Activated naive CD4-positive, alpha-beta T cell treated with anti-CD3 and anti-CD28 coated beads, Interleukin-2, amount 10 ng/mL, durations not matched to agents 7 days and 5 days (primary cell): ENCODE results near the gene LENG8.
"Not testable (repeated sequence)": the region's sequence is repeated elsewhere in the genome, so short reads cannot be mapped to it uniquely, and the experiment has no call there.

Source experiments
- CTCF ChIA-PET: fragments of 350-600 bp; sonication (Branson Sonifier 250); formaldehyde crosslinking; loops from one replicate; lab custom pipeline; 2021; ENCODE audit warnings: antibody characterized with exemption; lab: Charles Lee
- DNase-seq: peaks from one replicate; pipeline ENCODE4 v3.0.0-alpha.2; 2020
- H3K27ac Mint-ChIP-seq: one replicate; pipeline ENCODE4 v1.8.0; 2021; ENCODE audit warnings: mild to moderate bottlenecking, moderate library complexity, mixed read lengths
- H3K27me3 Mint-ChIP-seq: one replicate; pipeline ENCODE4 v1.8.0; 2021; ENCODE audit warnings: mild to moderate bottlenecking, mixed read lengths
- H3K36me3 Mint-ChIP-seq: one replicate; pipeline ENCODE4 v1.8.0; 2021; ENCODE audit warnings: mixed read lengths
- H3K4me1 Mint-ChIP-seq: one replicate; pipeline ENCODE4 v1.8.0; 2021; ENCODE audit warnings: mixed read lengths
- H3K4me3 Mint-ChIP-seq: one replicate; pipeline ENCODE4 v1.8.0; 2021; ENCODE audit warnings: mild to moderate bottlenecking, moderate library complexity, mixed read lengths
- H3K9me3 Mint-ChIP-seq: one replicate; pipeline ENCODE4 v1.8.0; 2021; ENCODE audit warnings: mixed read lengths

Gene LENG8

DNA sequence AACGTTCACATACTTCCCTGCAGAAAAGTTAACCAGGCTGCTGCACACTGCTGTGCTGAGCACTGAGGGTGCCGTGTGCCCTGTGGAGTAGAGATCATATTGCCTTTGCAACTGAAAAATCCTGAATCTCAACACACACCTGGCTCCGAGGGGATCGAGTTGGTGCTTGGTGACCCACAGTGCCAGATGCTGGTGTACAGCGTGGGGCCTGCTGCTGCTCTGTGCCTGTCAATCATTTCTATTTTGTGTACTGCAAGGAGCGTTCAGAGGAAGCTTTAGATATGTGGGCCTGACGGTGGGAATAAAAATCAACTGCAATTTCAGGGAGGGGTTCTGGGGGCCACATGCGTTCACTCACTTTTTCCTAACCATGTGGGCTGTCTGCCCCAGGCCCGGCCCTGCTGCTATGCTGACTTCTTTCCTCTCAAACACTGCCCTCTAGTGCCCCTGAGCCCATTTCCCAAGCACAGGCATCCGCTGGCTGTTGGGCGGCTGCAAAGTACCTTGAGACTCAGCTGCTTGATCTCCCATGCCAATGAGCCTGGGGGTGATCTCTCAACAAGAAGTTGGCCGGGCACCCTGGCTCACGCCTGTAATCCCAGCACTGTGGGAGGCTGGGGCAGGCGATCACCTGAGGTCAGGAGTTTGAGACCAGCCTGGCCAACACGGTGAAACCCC, 9.7 kb upstream of the LENG8 start:
- peak; percentile 52 for DNase-seq
- Mint-ChIP-seq H3K27ac (no peak overlapping the region), H3K36me3 (peaks cover 27% of the 10 kb centered on the region), H3K4me3 (no peak overlapping the region), H3K27me3 (no peaks in the 10 kb centered on the region), H3K9me3 (no peaks in the 10 kb centered on the region), H3K4me1 (peaks cover 13% of the 10 kb centered on the region)
- CTCF ChIA-PET: interaction anchor here (0.6 to 2.9 kb wide), 8 partner anchors 9 to 283 kb away, joined by 3 to 13 read pairs (median 7); partner anchors contain the start of gene LENG8

- Mint-ChIP-seq H3K9me3 (no peaks in the 10 kb centered on the region), H3K27ac (no peak overlapping the region), H3K4me3 (no peak overlapping the region), H3K27me3 (no peaks in the 10 kb centered on the region), H3K4me1 (peaks cover 5% of the 10 kb centered on the region), H3K36me3 (peaks cover 31% of the 10 kb centered on the region)
- CTCF ChIA-PET: interaction anchor here (1.1 to 2.8 kb wide), 4 partner anchors 8 to 233 kb away, joined by 3 to 13 read pairs (median 8); partner anchors contain the start of gene LENG8
- no peak for DNase-seq
Observed at GRCh38 chr19:54440641-54441040, 8.4 kb upstream of the LENG8 start.

- peaks cover 21% of the 10 kb centered on the region for H3K4me1 Mint-ChIP-seq
- H3K36me3 Mint-ChIP-seq: peaks cover 34% of the 10 kb centered on the region
- CTCF ChIA-PET: no interaction called here
- H3K4me3 Mint-ChIP-seq: no peak overlapping the region
- no peak for DNase-seq
- H3K9me3 Mint-ChIP-seq: no peaks in the 10 kb centered on the region
- no peaks in the 10 kb centered on the region for H3K27me3 Mint-ChIP-seq
- H3K27ac Mint-ChIP-seq: no peak overlapping the region
Observed at GRCh38 chr19:54444737-54445136, 4.3 kb upstream of the LENG8 start.

- peaks cover 44% of the 10 kb centered on the region for H3K36me3 Mint-ChIP-seq
Observed at GRCh38 chr19:54446349-54446748, 2.6 kb upstream of the LENG8 start.

GRCh38 chr19:54448040-54448773, 792 bp upstream of the LENG8 start:
- Mint-ChIP-seq H3K27me3 (no peaks in the 10 kb centered on the region), H3K4me1 (peaks cover 44% of the 10 kb centered on the region)

More at GRCh38 chr19:54446349-54446748, 2.6 kb upstream of the LENG8 start:
- H3K4me1 Mint-ChIP-seq: peaks cover 36% of the 10 kb centered on the region
- CTCF ChIA-PET, H3K4me3 Mint-ChIP-seq, H3K27ac Mint-ChIP-seq, H3K27me3 Mint-ChIP-seq, H3K9me3 Mint-ChIP-seq: not testable (repeated sequence)
- peak; percentile 19 for DNase-seq

DNA sequence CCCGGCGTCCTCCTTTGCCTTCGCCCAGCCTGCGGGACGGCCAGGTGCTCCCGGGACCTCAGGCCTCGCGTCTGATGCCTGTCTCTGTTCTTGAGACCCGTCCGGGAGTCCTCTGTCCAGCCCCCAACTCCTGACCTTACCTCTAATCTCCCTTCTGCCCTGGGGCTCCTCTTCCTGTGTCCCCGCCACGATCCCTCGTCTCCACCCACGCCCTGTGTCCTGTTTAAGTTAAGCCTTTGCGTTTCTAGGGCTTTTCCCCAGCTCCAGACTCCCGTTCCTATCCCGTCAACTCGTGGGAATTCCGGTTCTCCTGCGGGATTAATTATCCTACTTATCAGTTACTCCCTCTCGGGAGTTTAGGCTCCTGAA, 686 bp downstream of the LENG8 start:
- CTCF ChIA-PET: interaction anchor here (3.3 kb wide), 1 partner anchor 10 kb away, joined by 13 read pairs; no protein-coding TSS in a partner anchor
- no peaks in the 10 kb centered on the region for H3K27me3 Mint-ChIP-seq
- no peak for DNase-seq
- no peaks in the 10 kb centered on the region for H3K9me3 Mint-ChIP-seq
- peak overlapping the region; percentile 99 for H3K4me3 Mint-ChIP-seq
- H3K36me3 Mint-ChIP-seq: peaks cover 55% of the 10 kb centered on the region
- H3K27ac Mint-ChIP-seq: peak overlapping the region; percentile 96
- peaks cover 43% of the 10 kb centered on the region for H3K4me1 Mint-ChIP-seq

More at GRCh38 chr19:54448040-54448773, 792 bp upstream of the LENG8 start:
- H3K4me3 Mint-ChIP-seq: peak overlapping the region; percentile 99
- peak overlapping the region; percentile 96 for H3K27ac Mint-ChIP-seq
- peaks cover 50% of the 10 kb centered on the region for H3K36me3 Mint-ChIP-seq
- peak; percentile 58 for DNase-seq
- no peaks in the 10 kb centered on the region for H3K9me3 Mint-ChIP-seq
- CTCF ChIA-PET: interaction anchor here (3.3 kb wide), 1 partner anchor 9 kb away, joined by 13 read pairs; no protein-coding TSS in a partner anchor

- H3K9me3 Mint-ChIP-seq: no peaks in the 10 kb centered on the region
- peaks cover 60% of the 10 kb centered on the region for H3K36me3 Mint-ChIP-seq
- peak overlapping the region; percentile 99 for H3K4me3 Mint-ChIP-seq
- peaks cover 40% of the 10 kb centered on the region for H3K4me1 Mint-ChIP-seq
- DNase-seq: no peak
- CTCF ChIA-PET: no interaction called here
- no peak overlapping the region for H3K27ac Mint-ChIP-seq
- no peaks in the 10 kb centered on the region for H3K27me3 Mint-ChIP-seq
Observed at GRCh38 chr19:54451331-54451871, 2.4 kb downstream of the LENG8 start.

GRCh38 chr19:54451997-54452396, 3.0 kb downstream of the LENG8 start:
- Mint-ChIP-seq H3K27me3 (no peaks in the 10 kb centered on the region), H3K27ac (no peak overlapping the region)
- CTCF ChIA-PET: no interaction called here

DNA sequence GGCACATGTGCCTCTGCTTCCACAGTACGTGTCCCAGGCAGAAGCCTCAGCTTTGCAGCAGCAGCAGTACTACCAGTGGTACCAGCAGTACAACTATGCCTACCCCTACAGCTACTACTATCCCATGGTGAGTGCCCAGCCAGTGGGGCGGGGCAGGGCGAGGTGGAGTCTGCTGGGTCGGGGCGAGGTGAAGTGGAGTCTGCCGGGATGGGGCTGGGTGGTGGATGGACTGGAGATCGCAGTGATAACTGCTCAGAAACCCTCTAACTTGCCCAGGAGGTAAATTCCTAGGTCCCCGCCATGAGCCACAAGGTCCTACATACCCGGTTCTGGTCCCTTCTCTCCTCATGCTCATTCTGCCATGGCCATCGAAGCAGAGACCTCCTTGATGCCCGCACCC, 3.6 kb downstream of the LENG8 start:
- Mint-ChIP-seq H3K36me3 (peaks cover 61% of the 10 kb centered on the region), H3K27me3 (no peaks in the 10 kb centered on the region), H3K4me3 (no peak overlapping the region), H3K4me1 (peaks cover 32% of the 10 kb centered on the region), H3K9me3 (no peaks in the 10 kb centered on the region), H3K27ac (no peak overlapping the region)
- CTCF ChIA-PET: no interaction called here
- no peak for DNase-seq

More at GRCh38 chr19:54451997-54452396, 3.0 kb downstream of the LENG8 start:
- Mint-ChIP-seq H3K36me3 (peaks cover 60% of the 10 kb centered on the region), H3K4me1 (peaks cover 37% of the 10 kb centered on the region), H3K9me3 (no peaks in the 10 kb centered on the region), H3K4me3 (no peak overlapping the region)
- no peak for DNase-seq

- Mint-ChIP-seq H3K36me3 (peaks cover 70% of the 10 kb centered on the region), H3K27ac (no peak overlapping the region), H3K9me3 (no peaks in the 10 kb centered on the region), H3K4me1 (peaks cover 27% of the 10 kb centered on the region), H3K4me3 (no peak overlapping the region), H3K27me3 (no peaks in the 10 kb centered on the region)
- no peak for DNase-seq
- CTCF ChIA-PET: interaction anchor here (2.2 kb wide), 1 partner anchor 9 kb away, joined by 6 read pairs; the partner anchor contains the start of gene LENG9
Observed at GRCh38 chr19:54453921-54454780, 5.2 kb downstream of the LENG8 start.

- no peaks in the 10 kb centered on the region for H3K9me3 Mint-ChIP-seq
- H3K4me1 Mint-ChIP-seq: peaks cover 30% of the 10 kb centered on the region
- H3K27ac Mint-ChIP-seq: no peak overlapping the region
- CTCF ChIA-PET: interaction anchor here (2.2 kb wide), 1 partner anchor 8 kb away, joined by 6 read pairs; the partner anchor contains the start of gene LENG9
- H3K4me3 Mint-ChIP-seq: no peak overlapping the region
- H3K36me3 Mint-ChIP-seq: peaks cover 72% of the 10 kb centered on the region
- H3K27me3 Mint-ChIP-seq: no peaks in the 10 kb centered on the region
- DNase-seq: no peak
Observed at GRCh38 chr19:54454781-54455675, 6.0 kb downstream of the LENG8 start.

DNA sequence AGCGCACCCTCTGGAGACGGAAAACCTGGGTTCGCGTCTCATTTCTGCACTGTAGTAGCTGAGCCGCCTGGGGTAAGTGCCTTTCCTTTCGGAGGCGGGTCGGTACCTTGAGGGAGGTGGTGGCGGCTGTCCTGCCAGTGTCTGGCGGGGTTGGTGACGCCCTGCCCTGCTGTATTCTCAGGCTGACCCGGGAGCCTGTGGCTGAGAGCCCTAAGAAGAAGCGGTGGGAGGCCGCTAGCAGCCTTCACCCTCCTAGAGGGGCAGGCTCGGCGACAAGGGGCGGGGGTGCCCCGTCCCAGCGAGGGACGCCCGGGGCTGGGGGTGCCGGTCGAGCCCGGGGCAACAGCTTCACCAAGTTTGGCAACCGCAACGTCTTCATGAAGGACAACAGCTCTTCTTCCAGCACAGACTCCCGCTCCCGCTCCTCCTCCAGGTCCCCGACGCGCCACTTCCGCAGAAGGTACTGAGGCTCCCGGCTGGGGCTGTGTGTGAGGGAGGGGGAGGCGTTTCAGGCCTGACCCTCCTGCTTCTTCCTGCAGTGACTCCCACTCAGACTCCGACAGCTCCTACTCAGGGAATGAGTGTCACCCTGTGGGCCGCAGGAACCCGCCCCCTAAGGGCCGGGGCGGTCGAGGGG, 6.9 kb downstream of the LENG8 start:
- Mint-ChIP-seq H3K4me1 (peaks cover 23% of the 10 kb centered on the region), H3K36me3 (peaks cover 71% of the 10 kb centered on the region)

More for the DNA sequence above, 6.9 kb downstream of the LENG8 start:
- Mint-ChIP-seq H3K27ac (no peak overlapping the region), H3K9me3 (no peaks in the 10 kb centered on the region), H3K4me3 (no peak overlapping the region), H3K27me3 (no peaks in the 10 kb centered on the region)
- CTCF ChIA-PET: no interaction called here
- DNase-seq: no peak
